GM21528 (cell line): ENCODE results near the gene SLC23A2.

Source experiments
- ATAC-seq: cut with Tn5 transposase; IDR thresholded peaks from one replicate; pipeline ENCODE4 v1.9.1; 2021; ENCODE audit warnings: mild to moderate bottlenecking, moderate library complexity; ENCODE audit not compliant: unreplicated experiment, low FRiP score

SLC23A2 gene

DNA sequence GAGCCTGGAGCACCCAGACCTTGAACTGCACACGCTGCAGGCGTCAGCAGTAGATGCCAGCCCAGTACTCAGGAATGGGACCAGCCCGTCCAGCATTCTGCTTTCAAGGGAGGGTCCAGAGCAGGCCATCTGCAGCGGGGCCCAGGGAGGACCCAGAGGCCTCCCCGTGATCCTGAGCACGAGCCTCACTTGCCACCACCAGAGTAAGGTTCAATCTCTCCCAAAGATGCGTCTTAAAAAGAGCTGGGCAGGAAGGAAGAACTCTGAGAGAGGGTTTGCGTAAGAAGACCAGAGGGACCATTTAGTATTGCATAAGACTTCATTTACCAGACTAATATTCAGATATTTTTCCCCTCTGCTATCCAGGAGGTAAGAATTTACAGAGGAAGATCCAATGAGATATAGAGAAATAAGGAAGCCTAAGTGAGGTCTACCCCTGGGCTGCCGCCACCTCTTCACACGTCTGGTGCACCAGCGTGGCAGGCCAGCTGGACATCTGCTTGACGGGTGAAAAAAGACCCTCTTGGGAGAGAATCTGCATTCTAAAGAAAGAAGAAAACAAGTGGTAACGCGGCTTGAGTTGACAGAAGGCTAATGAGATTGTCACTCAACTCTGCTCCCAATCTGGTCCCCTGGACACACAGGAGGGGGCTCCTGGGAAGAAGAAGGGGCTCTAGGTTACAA, 172.3 kb downstream of the SLC23A2 start:
- ATAC-seq = no peak

DNA sequence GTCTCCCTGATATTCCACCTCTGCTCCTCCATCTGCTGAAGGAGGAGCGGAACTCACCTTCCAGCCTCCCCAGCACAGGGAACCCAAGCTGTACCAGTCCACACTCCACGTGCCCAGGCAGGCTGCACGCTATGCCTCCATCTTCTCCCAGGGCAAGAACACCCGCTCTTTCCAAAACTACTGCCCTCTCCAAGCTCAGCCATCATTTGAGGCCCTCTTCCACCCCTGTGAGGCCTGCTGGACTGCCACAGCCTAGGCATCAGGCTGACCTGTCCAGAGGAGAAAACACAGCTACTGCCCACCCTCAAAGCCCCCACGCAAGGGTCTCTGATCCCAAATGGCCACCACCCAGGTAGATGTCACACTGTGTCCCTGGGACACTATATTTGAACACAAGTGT, 179.7 kb downstream of the SLC23A2 start:
- no peak for ATAC-seq

DNA sequence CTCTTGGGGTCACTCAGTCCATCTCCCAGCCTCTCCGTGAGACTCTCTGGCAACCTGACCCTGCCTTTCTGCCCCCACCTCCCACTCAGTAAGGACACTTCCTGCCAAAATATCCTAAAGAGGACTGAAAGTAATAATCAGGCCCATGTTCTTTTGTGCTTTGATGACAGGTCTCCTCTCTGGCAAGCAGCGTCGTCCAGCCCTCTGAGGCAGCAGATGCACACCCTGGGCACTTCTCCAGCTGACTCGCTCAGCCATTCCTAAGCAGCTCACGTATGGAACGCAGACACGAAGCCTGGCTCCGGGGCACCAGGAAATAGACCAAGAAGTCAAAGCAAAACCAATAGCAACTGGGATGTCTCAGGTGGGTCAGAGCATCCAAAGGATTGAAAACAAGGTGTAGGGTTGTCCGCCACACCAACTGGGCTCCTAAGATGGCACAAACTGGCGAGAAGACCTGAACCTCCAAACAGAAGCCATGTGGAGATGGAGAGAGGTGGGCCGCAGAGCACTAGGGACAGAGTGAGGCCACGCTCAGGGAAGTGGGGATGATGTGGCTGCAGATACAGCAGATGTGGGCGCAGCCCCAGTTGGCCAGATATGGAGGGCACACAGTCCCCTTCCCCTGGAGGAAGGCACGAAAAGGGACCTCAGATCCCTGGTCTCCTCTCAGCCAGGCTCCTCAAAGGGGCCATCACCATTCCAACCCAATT, 180.3 kb downstream of the SLC23A2 start:
- ATAC-seq = no peak

DNA sequence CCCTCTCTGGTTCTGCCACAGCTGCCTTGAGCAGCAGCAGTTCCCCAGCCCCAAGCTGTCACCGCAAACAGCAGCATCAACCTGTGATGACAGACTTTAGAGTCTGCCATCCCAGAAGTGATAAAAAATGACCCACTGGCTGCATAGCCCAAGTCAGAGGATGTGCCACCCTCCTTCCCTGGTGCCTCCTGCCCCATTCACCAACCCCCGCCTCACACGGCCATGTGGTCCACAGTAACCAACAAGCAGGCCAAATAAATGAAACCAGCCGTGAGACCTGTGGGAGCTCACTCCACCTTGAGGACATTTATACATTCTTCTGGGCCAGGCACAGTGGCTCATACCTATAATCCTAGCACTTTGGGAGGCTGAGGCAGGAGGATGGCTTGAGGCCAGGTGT, 181.4 kb downstream of the SLC23A2 start:
- ATAC-seq = no peak

DNA sequence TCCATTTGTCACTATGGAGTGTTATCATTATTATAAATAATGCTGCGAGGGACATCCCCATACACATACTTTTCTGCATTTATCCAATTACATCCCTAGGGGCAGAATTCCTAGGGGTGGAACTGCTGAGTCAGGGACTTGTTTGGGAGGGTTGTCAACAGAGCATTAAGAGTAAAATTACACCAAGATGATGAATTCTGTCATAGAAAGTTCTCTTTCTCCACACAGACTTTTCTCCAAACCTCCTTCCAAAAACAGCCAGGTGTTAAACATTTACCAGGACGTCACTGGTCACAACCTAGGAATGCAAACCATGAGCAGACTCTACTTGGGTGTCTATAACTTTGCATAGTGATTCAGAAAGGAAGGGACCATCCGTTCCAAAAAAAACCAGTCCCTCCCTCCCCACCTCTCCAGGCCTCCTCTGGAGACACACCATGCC, 184.1 kb downstream of the SLC23A2 start:
- ATAC-seq = no peak

DNA sequence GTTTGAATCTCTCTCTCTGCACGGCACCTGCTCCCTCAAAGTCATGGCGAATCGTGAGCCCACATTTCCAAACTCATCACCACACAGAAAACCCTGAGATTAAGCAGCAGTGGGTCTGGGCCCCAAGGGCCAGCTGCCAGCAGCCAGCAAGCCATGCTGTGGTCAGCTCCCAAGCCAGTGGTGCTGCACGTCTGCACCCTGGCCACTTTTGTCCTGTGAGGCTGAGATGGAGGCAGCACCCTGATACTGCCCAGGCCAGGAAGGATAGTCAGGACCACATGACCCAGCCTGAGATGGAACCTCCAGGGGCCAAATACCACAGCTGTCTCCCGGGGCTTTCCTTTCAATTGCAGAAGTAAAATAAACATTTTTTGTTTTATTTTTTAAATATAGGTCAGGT, 185.7 kb downstream of the SLC23A2 start:
- no peak for ATAC-seq

DNA sequence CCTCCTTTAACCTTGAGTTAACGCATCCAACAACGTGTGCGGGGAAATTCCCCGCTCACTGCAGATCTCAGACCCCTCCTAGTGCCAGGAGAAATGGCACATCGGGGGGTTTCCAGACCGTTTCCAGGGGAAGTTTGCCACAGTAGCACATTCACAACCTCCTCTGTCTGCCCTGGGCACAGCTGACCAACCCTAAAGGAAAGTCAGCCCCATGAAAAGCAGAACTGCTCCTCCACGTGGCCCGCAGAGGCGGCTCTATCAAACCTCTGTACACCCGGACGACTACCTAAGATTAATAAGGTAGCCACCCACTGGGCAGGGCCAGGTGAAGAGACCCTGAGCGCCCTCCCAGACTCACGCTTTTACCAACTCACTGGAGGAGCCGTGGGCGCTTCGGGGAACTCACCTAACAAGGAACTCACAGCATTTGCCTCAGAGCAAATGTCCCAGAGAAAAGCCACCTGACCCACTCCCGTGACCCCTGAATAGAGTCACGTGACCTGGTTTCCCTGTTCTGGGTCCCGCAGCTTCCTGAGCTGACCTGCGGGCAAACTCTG, 186.5 kb downstream of the SLC23A2 start:
- peak; percentile 52 for ATAC-seq

DNA sequence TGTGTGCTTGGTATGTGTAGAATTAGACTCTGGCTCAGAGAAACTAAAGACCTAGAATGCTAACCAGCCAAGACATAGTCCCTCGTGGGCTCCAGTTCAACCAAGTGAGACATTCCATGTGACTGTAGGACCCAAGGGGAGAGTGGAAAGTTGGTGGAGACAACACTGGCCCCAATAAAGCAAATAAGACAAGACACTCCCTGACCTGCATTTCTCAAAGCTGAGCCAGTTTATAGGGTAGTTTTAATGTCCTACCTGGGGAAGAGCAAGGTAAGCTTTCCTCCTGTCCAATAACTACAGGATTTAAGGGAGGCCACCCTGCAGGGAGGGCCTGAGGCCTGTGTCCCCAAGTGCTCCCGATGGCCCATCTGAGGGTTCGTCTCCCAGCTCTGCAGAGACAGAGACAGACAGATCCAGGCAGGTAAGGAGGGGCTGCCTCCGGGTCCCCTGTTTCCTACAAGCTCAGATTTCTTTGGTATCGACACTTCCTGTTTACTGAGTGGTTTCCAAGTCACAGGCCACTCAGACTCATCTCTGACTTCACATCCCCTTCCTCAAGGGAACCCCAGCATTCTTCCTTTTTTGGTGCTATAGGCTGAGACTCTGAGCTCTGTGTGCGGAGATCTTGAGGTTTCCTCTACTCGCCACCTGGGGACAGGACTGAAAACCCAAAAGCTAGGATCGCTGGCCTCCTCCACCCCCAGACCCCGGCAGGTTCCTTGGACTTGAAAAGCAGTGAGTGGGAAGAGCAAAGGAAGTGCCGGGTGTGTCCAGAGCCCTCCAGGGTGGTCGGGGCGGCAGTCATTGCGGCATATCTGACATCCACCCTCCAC, 187.2 kb downstream of the SLC23A2 start:
- ATAC-seq = peak; percentile 47

DNA sequence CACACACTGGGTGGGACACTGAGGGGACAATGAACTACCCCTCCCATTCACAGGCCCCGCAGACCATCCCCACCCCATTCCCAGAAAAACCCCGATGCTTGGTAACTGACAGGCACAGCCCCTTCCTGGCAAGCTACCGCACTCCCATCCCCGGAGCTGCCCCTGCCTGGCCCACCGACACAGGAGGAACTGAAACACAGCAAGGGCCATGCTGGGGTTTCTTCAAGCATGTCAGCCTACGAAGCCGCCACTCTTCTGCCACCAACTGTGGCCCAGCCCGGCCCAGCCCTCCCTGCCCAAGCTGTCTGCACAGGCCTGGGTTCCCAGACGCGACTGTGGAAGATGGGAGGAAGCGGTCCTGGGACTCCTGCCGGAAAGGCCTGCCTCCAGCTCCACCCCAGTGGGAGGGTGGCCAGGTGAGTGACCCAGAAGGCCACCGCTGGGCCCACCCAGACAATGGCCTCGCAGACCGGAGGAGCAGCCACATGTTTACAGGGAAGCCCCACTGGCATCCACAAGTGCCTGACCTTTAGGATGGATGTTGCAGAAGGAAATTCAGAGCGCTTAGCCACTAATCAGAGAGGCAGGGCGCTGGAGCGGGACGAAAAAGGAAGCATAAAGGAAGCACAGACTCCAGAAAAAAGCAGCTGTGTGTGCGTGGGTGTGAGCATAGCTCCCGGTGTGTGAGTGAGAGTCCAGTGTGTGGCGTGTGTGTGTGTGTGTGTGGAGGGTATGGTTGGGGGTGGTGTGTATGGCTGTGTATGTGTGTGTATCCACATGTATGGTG, 188.0 kb downstream of the SLC23A2 start:
- ATAC-seq = peak; percentile 36

DNA sequence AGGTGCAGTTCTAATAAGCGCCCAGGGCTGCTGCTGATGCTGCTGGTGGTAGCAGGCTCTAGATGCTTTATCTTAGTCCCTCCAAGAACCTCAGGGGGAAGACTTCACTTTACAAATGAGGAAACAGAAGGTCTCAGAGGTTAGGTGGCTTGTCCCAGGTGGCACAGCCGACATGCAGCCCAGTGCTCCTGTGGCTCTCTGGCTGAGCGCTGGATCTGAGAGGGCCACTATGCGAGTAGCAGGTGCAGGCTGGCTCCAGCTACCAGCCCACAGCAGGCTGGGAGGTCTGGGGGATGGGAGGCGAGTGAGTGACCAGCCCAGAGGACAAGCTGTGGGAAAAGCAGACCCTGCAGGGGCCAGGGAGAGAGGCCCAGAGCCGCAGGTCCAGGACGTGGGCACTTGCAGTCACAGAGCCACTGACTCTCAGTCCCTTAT, 188.7 kb downstream of the SLC23A2 start:
- peak; percentile 7 for ATAC-seq

DNA sequence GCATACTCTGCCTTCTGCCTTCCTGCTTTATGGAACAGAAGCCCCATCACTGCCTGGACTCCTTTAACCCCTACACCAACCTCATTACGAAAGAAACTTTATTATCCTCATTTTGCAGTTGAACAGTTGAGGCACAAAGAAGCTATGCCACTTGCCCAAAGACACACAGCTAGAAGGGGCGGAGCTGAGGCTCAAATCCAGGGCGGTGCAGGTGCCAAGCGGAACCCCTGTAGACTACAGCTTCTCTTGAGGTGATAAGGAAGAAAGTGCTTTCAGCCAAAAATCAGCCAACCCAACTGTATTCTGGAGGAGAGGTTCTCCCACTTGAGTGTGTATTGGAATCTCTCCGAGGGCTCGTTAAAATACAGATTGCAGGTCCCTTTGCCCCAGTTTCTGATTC, 189.1 kb downstream of the SLC23A2 start:
- ATAC-seq = no peak

DNA sequence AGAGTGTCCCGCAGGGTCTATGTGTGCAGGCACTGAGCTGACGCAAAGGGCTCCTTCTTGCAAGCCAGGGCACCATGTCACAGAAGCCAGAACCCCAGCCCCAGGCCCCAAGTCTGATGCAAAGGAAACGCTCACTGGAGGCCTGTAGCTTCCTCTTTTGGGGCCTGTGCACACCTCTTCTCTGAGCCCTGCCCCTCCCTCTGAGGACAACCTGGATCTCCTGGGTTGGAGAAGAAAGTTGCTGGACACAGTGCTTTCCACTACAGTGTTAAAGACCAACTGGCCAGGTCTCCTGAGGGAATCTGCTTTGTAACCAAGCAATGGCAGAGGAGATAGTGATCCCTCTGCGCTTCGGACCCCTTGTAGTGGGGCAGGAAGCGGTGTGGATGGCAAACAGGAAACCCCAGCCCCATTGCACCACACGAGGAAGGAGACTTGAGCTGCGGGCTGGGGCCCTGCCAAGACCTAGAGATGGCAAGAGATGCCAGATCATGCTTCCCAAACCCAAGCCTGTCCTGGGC, 189.6 kb downstream of the SLC23A2 start:
- no peak for ATAC-seq

DNA sequence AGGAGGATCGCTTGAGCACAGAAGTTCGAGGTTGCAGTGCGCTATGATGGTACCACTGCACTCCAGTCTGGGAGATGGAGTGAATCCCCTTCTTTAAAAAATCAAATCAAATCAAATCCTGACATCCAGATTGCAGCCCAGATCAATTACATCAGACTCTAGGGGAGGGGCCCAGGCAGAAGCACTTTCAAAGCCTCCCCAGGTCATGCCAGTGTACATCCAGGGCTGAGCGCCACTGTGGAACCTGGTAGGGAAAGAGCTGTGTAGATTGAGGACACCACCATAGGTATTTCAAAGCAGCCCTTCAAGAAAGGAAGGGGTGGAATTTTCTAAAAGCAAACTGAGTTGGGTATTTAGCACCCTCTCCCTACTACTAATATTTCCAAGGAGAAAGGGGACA, 190.1 kb downstream of the SLC23A2 start:
- ATAC-seq = no peak

DNA sequence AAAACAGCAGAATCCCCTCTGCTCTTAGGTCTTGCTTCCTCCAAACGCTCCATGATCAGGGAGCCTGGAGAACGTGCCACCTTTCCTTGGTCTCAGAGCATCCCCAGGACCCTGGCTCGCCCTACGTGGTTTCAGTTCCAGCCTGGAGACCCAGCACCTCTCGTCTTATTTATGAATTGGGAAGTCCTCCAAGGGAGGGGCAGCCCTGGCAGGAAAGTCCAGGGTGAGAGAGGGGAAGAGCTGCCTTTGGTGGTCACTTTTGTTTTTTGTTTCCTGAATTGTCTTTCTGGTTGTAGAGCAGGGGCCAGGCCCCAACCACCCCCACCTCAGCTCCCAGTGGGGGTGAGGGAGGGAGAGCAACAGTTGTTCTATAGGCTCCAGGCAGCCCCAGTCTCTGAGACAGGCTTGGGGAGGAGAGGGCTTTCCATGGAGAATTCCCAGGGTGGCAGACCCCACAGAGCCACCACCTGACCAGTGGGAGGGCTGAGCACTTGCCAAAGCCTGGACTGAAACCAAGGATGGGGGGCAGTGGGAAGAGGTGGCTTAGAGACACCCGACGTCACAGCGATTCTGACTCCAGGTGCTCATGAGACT, 190.8 kb downstream of the SLC23A2 start:
- no peak for ATAC-seq

DNA sequence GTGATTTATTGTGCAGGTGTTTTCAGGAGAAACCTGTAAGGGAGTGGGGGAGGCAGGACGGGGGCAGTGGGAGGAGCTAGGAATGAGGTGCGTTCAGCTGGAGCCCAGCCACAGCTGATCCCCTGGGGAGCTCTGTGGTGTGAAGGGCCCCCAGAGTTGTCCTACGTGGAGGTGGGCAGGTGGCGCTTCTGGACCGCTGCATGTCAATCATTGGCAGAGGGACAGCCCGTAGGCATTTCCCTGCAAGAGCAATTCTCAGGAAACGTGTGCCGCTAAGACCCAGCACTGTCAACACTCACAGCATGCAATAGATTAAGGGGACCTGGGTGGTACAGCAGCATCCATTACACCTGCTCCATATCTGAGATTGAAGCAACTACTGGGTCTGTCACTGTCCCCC, 191.6 kb downstream of the SLC23A2 start:
- ATAC-seq = no peak

DNA sequence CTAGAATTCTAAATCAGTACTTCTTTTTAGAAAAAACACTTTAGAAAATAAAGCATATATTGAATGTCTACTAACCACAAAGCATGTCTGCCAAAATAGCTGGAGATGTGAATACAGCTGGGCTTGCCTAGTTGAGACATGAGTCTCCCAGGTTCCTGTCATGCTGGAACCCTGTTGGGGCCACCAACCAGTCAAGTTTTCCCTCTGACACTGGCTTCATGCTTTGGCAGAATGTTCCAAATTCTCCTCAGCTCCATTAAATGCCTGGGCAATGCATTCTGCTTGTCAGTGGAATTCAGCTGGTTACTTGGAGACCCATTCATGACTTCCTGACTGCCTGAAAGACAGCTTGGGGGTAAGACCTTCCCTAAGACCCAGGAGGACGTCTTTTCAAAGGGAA, 192.4 kb downstream of the SLC23A2 start:
- no peak for ATAC-seq

DNA sequence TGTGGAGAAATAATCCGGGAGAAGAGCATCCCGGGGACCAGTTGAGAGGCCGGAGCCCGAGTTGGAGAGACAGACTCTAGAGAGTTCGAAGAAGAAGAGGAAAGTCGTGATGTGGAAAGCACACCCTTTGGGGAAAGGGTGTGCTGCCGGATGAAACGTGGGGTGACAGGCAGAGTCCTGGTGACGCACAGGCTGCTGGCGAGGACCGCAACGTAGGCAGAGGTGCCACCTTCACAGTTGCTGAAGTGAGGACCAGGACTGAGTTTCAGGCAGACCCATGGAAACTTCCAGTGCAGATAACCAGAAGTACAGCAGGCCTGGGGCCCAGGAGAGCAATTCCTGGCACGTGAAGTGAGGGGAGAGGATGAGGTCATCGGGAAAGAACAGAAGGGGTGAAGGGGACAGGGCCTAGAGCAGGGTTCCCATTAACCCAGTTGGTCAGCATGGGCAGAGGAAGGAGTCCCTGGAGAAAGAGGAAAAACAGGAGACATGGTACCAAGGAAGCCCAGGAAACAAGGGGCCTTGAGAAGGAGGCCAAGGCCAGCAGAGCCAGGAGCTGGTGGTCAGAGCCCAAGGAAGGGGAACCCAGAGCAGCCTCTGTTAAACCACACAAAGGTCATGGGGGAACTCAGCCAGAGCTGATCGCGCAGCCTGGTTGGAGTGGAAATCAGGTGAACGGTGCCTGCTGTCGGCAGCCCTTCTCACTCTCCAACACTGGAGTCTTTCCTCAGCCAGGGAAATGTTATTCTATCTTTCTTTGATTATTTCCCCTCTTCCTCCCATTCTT, 195.5 kb downstream of the SLC23A2 start:
- no peak for ATAC-seq

DNA sequence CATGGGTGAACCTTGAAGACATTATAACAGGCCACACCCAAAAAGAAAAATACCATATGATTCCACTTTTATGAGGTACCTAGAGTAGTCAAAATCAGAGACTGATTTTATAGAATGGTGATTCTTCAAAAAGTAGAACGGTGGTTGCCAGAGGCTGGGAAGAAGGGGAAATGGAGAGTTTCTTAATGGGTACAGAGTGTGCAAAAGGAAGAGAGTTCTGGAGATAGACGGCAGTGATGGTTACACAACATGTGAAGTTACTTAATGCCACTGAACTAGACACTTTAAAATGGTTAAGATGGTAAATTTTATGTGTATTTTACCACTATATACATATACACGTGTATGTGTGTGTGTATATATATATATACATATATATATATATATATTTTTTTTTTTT, 198.8 kb downstream of the SLC23A2 start:
- ATAC-seq = no peak
